Right renal pelvis (tissue), 4 donors: Measurements from ENCODE around the gene GRIFIN. TPM values are rescaled to one million over a fixed set of nuclear protein-coding genes. Genes with fewer than 3 reads are reported as not detected.
"Not testable (repeated sequence)": the region's sequence is repeated elsewhere in the genome, so short reads cannot be mapped to it uniquely, and the experiment has no call there.

Source experiments
- DNase-seq, 4 donors: peaks; one replicate each; pipeline ENCODE4 v3.0.0-alpha.2; 2013; ENCODE audit warnings: low read depth in 4 of 4, low spot score in 3 of 4, missing footprints in 1 of 4
- polyA plus RNA-seq, 4 donors: library from polyadenylated mRNA; unstranded; fragments of 120-200 nt; gene quantifications; one replicate each; pipeline ENCODE4 v1.2.1, GENCODE V29; 2013; ENCODE audit not compliant: insufficient read length in 4 of 4

Gene GRIFIN
- polyA plus RNA-seq, 4 donors: 0.30 TPM; not detected in 3

DNA sequence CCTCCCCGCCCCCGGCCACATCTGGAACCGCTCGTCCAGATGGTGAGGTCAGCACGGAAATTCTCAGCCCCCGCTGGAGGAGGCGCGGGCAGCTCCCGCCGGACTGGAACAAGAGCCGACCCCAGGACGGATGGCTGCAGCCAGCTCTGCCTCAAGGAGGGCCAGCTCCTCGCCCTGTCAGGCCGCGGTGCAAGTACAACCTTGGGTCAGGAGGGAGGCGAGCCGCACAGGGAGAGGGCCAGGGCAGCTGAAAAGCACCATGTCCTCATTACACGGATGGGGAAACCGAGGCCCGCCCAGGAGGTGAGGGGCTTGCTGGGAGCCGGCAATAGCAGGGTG lies 3.8 kb upstream of the GRIFIN start:
- peak in 1 of 4 donors; percentile 31 for DNase-seq

DNA sequence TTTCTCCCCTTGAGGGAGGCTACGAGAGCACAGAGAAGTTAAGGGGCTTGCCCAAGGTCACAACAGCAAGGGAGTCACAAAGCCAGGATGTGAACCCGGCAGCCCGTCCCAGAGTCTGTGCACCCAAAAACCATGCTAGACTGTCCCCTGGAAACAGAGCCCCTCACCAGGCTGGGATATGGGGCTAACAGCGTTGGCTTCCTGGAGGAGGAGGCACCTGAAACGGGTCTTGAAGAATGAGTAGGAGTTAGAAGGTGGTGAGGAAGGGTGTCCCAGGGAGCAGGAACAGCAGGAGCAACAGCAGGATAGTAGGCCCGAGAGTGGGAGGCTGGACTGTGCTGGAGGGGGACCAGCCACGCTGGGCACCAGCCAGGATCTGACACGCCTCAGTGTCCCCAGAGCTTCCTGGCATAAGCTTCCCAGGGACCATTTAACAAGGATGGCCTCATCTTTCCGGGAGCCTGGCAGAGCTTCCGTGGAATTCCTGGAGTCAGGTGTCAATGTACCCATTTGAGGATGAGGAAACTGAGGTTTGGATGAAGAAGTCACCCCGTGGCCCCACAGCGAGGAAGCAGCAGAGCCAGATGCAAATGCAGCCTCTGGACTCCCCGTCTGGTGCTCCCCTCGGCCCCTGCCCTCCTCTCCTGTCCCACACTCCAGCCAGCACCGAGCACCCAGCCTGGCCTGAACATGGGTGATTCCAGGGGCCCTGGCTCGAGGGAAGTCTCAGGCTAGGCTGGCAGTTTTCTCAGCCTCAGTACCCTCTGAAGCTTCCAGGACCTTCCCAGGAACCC lies 3.3 kb upstream of the GRIFIN start:
- DNase-seq: no peak

- no peak for DNase-seq
Observed at GRCh38 chr7:2478800-2479199, 2.6 kb upstream of the GRIFIN start.

DNA sequence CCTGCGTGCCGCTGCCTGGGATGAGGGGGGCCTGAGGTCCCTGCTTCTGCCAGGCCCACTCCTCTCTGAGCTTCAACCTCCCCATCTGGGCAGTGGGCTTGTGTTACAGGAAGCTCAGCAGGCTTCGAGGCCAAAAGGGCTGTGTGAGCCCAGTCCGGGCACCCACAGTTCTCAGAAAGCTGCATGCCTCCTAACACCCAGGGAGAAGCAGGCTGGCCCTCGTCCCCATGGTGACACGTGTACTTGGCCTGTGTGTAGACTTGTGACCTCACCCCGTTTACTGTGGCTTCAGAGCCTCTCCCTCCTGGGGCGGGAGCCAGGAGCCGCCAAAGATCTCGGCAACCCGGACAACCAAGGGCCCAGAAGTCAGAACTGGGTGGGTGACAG lies 2.2 kb upstream of the GRIFIN start:
- DNase-seq: no peak

DNA sequence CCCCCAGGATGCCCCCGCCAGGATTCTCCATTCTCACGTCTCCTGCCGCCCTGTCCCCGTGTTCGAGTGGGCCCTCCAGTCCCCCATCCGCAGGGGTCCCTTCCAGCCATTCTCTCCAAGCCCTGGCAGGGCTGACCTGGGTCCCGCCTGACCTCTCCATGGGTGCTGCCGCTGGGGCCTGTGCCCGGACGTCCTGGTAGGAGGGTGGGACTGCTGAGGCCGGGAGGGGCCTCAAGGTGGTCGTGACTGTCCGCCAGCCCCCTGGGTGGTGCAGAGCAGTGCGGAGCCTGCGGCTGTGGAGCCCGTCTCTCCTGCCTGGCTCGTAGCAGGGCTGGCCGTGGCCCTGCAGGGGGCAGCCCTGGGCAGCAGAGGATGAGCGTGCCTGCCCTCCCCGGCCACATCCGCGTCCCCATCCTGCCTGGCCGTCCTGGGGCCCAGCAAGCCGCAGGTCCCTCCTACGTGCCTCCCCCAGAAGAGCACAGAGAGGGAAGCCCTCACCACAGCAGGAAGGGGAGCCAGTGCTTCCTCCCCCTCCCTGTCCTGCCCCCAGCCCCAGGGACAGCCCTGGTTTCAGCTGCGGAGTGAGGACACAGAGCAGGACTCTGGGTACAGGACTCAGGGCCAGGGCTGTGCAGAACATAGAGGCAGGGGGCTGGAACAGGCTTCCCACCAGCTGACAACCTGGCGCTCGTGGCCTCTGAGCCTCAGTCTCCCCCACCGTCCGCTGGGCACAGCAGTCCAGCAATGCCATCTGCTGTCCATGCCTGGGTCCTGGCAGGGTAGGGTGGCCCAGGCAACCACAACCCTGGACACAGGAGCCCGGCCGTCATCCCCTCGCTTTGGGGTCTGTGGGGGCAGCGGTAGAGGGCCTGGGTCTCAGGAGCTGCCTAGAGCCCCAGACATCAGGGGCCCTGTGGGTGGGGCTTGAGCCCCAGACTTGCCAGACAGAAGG lies 1.5 kb upstream of the GRIFIN start:
- peak in 1 of 4 donors; percentile 43 for DNase-seq

DNA sequence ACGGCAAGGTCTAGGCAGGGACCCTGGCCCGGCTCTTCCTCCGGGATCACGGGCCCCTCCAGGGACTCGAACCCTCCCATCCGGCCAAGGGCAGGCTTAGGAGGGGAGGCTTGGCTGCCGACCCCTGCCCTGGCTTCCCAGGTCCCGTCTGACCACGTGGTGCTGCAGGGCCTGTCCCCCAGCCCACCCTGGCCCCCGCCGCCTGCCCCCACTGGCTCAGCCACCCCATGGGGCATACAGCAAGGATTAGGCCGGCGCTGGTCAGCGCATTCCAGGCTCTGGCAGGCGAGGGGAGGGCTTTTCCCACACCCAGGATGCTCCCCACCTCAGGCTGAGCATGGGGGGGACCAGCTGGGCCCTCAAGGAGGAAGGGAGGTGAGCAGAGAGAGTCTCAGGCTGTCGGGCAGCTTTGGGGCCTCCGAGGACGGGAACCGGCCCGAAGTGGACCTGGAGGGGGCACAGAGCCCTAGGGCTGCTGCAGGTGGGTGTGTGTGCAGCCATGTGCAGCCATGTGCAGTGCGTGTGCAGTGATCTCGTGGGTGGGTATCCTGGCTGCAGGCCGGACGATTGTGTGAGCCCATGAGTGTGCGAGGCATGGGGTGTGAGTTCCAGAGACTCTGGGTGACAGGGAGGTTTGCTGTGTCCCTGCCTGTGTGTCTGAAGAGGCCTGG lies 713 bp upstream of the GRIFIN start:
- DNase-seq: no peak

DNA sequence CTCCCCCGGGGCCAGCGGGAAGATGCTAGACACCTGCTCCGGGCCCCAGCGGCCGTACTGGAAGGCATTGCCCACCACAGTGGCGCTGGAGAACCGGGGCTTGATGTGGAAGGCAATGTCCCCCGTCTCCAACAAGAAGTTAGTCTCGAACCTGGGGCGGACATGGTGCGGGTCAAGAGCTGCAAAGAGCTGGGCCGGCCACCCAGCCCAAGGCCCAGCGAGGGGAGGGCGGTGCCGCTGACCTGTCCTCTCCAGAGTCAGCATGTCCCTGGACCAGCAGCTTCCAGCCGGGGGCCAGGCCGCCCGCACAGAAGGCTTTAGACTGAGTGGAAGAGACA lies 551 bp downstream of the GRIFIN start:
- no peak for DNase-seq

- DNase-seq: no peak
Observed at GRCh38 chr7:2474813-2475677, 1.2 kb downstream of the GRIFIN start.

DNA sequence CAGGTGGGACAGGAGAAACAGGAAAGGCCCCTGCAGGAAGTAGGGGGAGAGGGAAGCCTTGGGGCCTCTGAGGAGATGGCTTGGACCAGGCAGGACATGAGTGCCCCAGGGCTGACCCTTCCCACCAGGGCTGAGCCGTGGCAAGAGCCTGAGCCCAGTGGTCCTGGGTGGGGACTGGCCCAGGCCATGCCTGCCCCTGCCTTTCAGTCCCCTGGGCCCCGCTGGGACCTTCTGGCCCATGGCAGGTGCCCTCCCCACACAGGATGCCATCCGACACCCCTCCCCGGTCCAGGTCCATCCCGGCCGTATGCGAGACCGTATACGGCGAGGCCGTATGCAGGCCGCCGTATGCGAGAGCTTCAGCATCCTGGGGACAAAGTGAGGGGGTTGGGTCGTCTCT lies 2.0 kb downstream of the GRIFIN start:
- DNase-seq: no peak

DNA sequence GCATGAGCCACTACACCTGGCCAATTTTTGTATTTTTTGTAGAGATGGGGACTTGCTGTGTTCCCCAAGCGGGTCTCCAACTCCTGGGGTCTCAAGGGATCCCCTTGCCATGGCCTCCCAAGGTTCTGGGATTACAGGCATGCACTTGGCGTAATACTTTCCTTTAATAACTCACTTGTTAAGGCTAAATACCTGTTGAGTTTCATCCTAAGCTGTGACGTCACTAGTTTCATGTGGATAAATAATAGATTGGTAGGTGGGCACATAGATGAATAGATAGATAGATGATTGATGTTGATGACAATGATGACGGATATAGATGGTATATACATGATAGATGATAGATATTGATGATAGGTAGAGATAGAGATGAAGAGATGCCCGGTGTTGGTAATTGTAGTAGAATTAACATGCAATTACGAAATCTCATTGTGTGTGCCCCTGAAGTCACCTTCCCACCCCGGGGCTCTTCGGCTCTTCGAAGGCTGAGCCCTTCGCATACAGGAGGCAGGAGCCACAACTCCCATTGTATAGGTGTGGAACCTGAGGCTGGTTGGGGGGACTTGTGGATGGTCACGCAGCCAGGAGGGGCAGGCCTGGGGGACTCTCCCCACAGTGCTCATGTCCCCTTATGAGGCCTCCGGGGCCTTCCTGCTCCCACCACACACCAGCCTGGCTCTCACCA lies 2.6 kb downstream of the GRIFIN start:
- DNase-seq: no peak

GRCh38 chr7:2472739-2473138 lies 3.5 kb downstream of the GRIFIN start:
- DNase-seq: no peak

DNA sequence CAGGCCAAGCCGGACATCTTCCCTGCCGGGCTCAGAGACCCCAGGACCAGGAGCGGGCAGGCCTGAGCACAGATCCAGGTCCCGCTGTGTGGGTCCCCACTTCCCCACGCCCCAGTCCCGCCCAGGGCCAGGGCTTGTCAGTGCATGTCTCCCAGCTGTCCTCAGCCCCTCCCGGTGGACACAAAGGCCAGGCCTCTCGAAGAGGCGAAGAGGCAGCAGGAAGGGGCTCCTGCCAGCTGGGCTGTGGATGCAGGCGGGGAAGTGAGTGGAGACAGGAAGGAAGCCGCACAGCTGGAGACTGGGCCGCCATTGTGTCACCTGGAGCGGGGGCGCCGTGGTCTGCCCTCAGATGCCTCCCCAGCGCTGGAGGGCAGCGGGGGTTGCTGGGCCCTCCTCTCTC lies 4.8 kb downstream of the GRIFIN start:
- DNase-seq: peak in 1 of 4 donors; percentile 36

- no peak for DNase-seq
Observed at GRCh38 chr7:2471022-2471329, 5.2 kb downstream of the GRIFIN start.

GRCh38 chr7:2470204-2471021 lies 5.8 kb downstream of the GRIFIN start:
- no peak for DNase-seq

DNA sequence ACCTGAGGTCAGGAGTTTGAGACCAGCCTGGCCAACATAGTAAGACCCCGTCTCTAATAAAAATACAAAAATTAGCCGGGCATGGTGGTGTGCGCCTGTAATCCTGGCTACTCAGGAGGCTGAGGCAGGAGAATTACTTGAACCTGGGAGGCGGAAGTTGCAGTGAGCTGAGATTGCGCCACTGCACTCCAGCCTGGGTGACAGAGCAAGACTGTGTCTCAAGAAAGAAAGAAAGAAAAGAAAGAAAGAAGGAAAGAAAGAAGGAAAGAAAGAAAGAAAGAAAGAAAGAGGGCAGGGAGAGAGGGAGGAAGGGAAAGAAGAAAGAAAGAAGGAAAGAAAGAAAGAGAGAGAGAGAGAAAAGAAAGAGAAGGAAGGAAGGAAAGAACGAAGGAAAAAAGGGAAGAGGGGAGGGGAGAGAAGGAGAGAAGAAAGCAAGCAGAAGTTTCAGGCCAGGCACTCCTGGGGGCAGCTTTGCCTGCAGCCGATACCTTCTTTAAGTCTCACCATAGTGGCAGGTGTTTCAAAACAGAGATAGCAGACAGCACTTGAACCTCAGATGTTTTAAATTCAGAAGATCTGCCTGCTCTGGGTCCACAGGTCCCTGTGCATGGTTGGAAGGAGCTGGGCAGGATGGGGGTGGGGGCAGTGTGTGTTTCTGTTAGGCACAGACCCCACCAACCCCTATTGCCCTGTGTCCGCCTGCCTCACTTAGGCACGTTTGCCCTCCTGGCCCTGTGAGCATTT lies 6.6 kb downstream of the GRIFIN start:
- not testable (repeated sequence) for DNase-seq

GRCh38 chr7:2468227-2468626 lies 8.0 kb downstream of the GRIFIN start:
- no peak for DNase-seq

DNA sequence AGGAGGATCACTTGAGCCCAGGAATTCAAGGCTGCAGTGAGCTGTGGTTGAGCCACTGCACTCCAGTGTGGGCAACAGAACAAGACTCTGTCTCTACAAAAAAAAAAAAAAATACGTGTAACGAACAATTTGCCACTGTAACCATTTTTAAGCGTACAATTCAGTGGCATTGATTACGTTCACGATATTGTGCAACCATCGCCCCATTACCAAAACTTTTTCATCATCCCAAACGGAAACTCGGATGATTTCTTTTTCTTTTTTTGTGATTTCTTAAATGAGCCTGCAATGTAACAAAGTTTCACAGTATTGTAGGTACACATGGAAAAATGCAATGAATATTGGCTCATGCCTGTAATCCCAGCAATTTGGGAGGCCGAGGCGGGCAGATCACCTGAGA lies 9.5 kb downstream of the GRIFIN start:
- no peak for DNase-seq

DNA sequence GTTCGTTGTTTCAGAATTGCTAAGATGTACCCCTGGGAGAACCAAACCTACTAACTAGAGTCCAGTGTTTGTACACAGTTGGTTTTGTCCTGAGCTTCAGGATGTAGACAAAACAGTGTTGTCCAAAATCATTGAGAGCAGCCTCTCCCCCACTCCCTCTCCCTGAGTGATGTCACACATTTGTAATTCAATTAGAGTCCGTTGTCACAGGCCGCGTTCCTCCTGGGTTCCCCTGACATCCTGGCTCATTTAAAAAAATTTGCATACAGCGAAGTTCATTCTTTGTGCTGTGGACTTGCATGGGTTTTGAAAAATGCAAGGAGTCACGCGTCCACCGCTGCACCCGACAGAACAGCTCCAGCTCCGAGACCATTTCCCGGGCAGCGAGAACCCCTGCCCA lies 10.3 kb downstream of the GRIFIN start:
- no peak for DNase-seq

GRCh38 chr7:2462731-2463130 lies 13.5 kb downstream of the GRIFIN start:
- no peak for DNase-seq
